Measurements from ENCODE around the gene MAPKBP1.
"Not testable (repeated sequence)": the region's sequence is repeated elsewhere in the genome, so short reads cannot be mapped to it uniquely, and the experiment has no call there.

MAPKBP1 gene

GRCh38 chr15:41822957-41823356, 48.7 kb downstream of the MAPKBP1 start:
- Histone ChIP-seq H3K4me3 (no peak overlapping the region), H3K27ac (no peak overlapping the region)

GRCh38 chr15:41823502-41823901, 49.2 kb downstream of the MAPKBP1 start:
- no peak overlapping the region for H3K4me3 ChIP-seq
- no peak overlapping the region for H3K27ac ChIP-seq

GRCh38 chr15:41824062-41824745, 49.9 kb downstream of the MAPKBP1 start:
- Histone ChIP-seq H3K4me3 (no peak overlapping the region), H3K27ac (no peak overlapping the region)

GRCh38 chr15:41825145-41825544, 50.9 kb downstream of the MAPKBP1 start:
- H3K27ac ChIP-seq = no peak overlapping the region

GRCh38 chr15:41825572-41826535, 51.6 kb downstream of the MAPKBP1 start:
- Histone ChIP-seq H3K27ac (peak overlapping the region in 1 of 21 experiments; percentile 44), H3K4me3 (no peak overlapping the region)

More at GRCh38 chr15:41825145-41825544, 50.9 kb downstream of the MAPKBP1 start:
- H3K4me3 ChIP-seq = no peak overlapping the region

GRCh38 chr15:41827290-41827879, 53.1 kb downstream of the MAPKBP1 start:
- H3K27ac ChIP-seq = peak overlapping the region in 20 of 21 experiments; percentile 8 to 93 (median 72)
- peak overlapping the region; percentile 50 to 85 (median 70) for H3K4me3 ChIP-seq

- H3K27ac ChIP-seq = peak within 1 kb of the TSS; percentile 15 to 98 (median 89)
- H3K4me3 ChIP-seq = peak within 1 kb of the TSS; percentile 50 to 85 (median 70)
Measured at GRCh38 chr15:41827880-41828806, 53.9 kb downstream of the MAPKBP1 start, which contains the start of gene JMJD7. TSS of gene JMJD7 (plus strand) at chr15:41828092. CDS start at chr15:41828125, 33 bp downstream.

- peak overlapping the region; percentile 50 to 85 (median 70) for H3K4me3 ChIP-seq
- peak overlapping the region in 19 of 21 experiments; percentile 79 to 98 (median 90) for H3K27ac ChIP-seq
Measured at GRCh38 chr15:41828807-41829141, 54.5 kb downstream of the MAPKBP1 start.

- H3K27ac ChIP-seq = peak overlapping the region in 8 of 21 experiments; percentile 12 to 98 (median 88)
- H3K4me3 ChIP-seq = peak overlapping the region in 1 of 7 experiments; percentile 10
Measured at GRCh38 chr15:41829959-41830646, 55.8 kb downstream of the MAPKBP1 start.

GRCh38 chr15:41831291-41831690, 57.0 kb downstream of the MAPKBP1 start:
- H3K27ac ChIP-seq = peak overlapping the region in 8 of 21 experiments; percentile 10 to 73 (median 62)

GRCh38 chr15:41832208-41832607, 57.9 kb downstream of the MAPKBP1 start:
- Histone ChIP-seq H3K27ac (peak overlapping the region in 20 of 21 experiments; percentile 9 to 73 (median 61)), H3K4me3 (no peak overlapping the region)

More at GRCh38 chr15:41831291-41831690, 57.0 kb downstream of the MAPKBP1 start:
- not testable (repeated sequence) for H3K4me3 ChIP-seq

GRCh38 chr15:41832875-41833274, 58.6 kb downstream of the MAPKBP1 start:
- Histone ChIP-seq H3K27ac (peak overlapping the region in 19 of 21 experiments; percentile 9 to 73 (median 63)), H3K4me3 (no peak overlapping the region)

GRCh38 chr15:41834096-41834495, 59.8 kb downstream of the MAPKBP1 start:
- Histone ChIP-seq H3K27ac (peak overlapping the region in 12 of 21 experiments; percentile 32 to 71 (median 52)), H3K4me3 (no peak overlapping the region)

- Histone ChIP-seq H3K27ac (peak overlapping the region in 2 of 21 experiments; percentile 2 to 6), H3K4me3 (no peak overlapping the region)
Measured at GRCh38 chr15:41836073-41836472, 61.8 kb downstream of the MAPKBP1 start.

GRCh38 chr15:41836713-41837454, 62.6 kb downstream of the MAPKBP1 start:
- peak overlapping the region in 1 of 21 experiments; percentile 2 for H3K27ac ChIP-seq

GRCh38 chr15:41838400-41838897, 64.2 kb downstream of the MAPKBP1 start, which contains the start of gene PLA2G4B:
TSS of gene PLA2G4B (plus strand) at chr15:41838847. CDS start at chr15:41838914, 67 bp downstream.
- peak within 1 kb of the TSS in 18 of 21 experiments; percentile 66 to 84 (median 76) for H3K27ac ChIP-seq

More at GRCh38 chr15:41836713-41837454, 62.6 kb downstream of the MAPKBP1 start:
- H3K4me3 ChIP-seq = no peak overlapping the region

More at GRCh38 chr15:41838400-41838897, 64.2 kb downstream of the MAPKBP1 start, which contains the start of gene PLA2G4B:
- peak within 1 kb of the TSS in 5 of 7 experiments; percentile 3 to 24 (median 19) for H3K4me3 ChIP-seq
